A673 (cell line): ENCODE data around the gene ABLIM3. TPM values are rescaled to one million over a fixed set of nuclear protein-coding genes. Genes with fewer than 3 reads are reported as not detected.

Source experiments
- BruUV-seq: library from RNA; stranded (reverse); fragments of 400-500 nt; replicated peaks from 2 replicates; lab custom pipeline; 2021; lab: Mats Ljungman, UMichigan
- CTCF ChIA-PET: fragments of 300-600 bp; sonication (Branson Sonifier 250); formaldehyde crosslinking; loops from one replicate; lab custom pipeline; 2022; ENCODE audit warnings: antibody characterized with exemption; lab: Charles Lee
- POLR2A ChIA-PET: fragments of 300-600 bp; sonication (Branson Sonifier 250); formaldehyde crosslinking; loops from one replicate; lab custom pipeline; 2022; ENCODE audit warnings: antibody characterized with exemption; ENCODE audit not compliant: low non-redundant PET; lab: Charles Lee
- DNase-seq: peaks from one replicate; pipeline ENCODE4 v3.0.0-alpha.2; 2015; ENCODE audit warnings: low spot score
- H3K27ac ChIP-seq: fragments of 200-600 bp; sonication (generic); 2 replicates; pipeline ENCODE4 v1.5.1; 2016; ENCODE audit warnings: mixed run types, low read depth, mild to moderate bottlenecking, mixed read lengths, antibody characterized with exemption, low read length; ENCODE audit not compliant: poor library complexity, severe bottlenecking
- H3K27me3 ChIP-seq: fragments of 200-600 bp; sonication (generic); replicated peaks from 2 replicates; pipeline ENCODE4 v1.6.1; 2017; ENCODE audit warnings: mixed run types, low read depth, mild to moderate bottlenecking, mixed read lengths, antibody characterized with exemption, low read length; ENCODE audit not compliant: insufficient read depth, poor library complexity
- H3K36me3 ChIP-seq: fragments of 200-600 bp; sonication (generic); 2 replicates; pipeline ENCODE4 v1.6.1; 2016; ENCODE audit warnings: mixed run types, mild to moderate bottlenecking, mixed read lengths, antibody characterized with exemption, low read length; ENCODE audit not compliant: insufficient read depth, poor library complexity, severe bottlenecking
- H3K4me1 ChIP-seq: fragments of 200-600 bp; sonication (generic); 2 replicates; pipeline ENCODE4 v1.6.1; 2017; ENCODE audit warnings: mixed run types, mild to moderate bottlenecking, mixed read lengths, antibody characterized with exemption, low read length; ENCODE audit not compliant: insufficient read depth, poor library complexity, severe bottlenecking
- H3K4me3 ChIP-seq: fragments of 200-600 bp; sonication (generic); 2 replicates; pipeline ENCODE4 v1.5.1; 2016; ENCODE audit warnings: low read depth, mixed run types, mild to moderate bottlenecking, mixed read lengths, low read length; ENCODE audit not compliant: poor library complexity, severe bottlenecking
- H3K9me3 ChIP-seq: fragments of 200-600 bp; sonication (generic); 2 replicates; pipeline ENCODE4 v1.6.1; 2016; ENCODE audit warnings: mixed run types, low read depth, mild to moderate bottlenecking, mixed read lengths, antibody characterized with exemption, low read length; ENCODE audit not compliant: poor library complexity, severe bottlenecking
- EZH2 ChIP-seq: fragments of 200-600 bp; sonication (generic); IDR thresholded peaks from 2 replicates; pipeline ENCODE4 v1.6.1; 2017; ENCODE audit warnings: borderline replicate concordance, low read depth, mild to moderate bottlenecking, mixed read lengths, antibody characterized with exemption, low read length; ENCODE audit not compliant: poor library complexity, severe bottlenecking
- intact Hi-C: fragments of 100-400 bp; cut with micrococcal nuclease; formaldehyde crosslinking; loops from one replicate; pipeline ENCODE4 v1.10.0; 2022; ENCODE audit not compliant: unreplicated experiment
- total RNA-seq: library from RNA; stranded (reverse); gene quantifications from 2 replicates; pipeline ENCODE4 v1.2.3, GENCODE V29; 2021
- TF ChIP-seq, protein P1 (sequence below): fragments of 300-800, 200-600 bp; sonication (generic); conservative IDR thresholded peaks from 2 replicates; pipeline ENCODE4 v1.5.1; 2017; ENCODE audit warnings: low read depth, mild to moderate bottlenecking, antibody characterized with exemption, low read length, moderate library complexity, mixed read lengths

Gene ABLIM3
- total RNA-seq, 1 experiment from 2014 or later, result not detected

DNA sequence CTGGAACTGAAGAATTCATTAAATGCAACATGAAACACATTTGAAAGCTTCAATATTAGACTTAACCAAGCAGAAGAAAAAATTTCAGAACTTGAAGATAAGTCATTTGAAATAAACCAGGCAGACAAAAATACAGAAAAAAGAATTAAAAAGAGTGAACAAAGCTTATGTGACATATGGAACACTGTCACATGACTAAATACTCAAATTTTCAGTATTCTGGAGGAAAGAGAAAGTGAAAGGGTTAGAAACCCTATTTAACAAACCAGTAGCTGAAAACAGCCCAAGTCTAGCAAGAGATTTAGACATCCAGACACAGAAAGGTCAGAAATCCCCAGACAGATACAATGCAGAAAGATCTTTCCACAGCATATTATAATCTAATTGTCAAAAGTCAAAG is 41.4 kb upstream of the ABLIM3 start:
- H3K4me1 ChIP-seq, result no peaks in the 10 kb centered on the region
- no peak overlapping the region for H3K27ac ChIP-seq
- no TSS peak for BruUV-seq
- TF ChIP-seq, protein P1, sequence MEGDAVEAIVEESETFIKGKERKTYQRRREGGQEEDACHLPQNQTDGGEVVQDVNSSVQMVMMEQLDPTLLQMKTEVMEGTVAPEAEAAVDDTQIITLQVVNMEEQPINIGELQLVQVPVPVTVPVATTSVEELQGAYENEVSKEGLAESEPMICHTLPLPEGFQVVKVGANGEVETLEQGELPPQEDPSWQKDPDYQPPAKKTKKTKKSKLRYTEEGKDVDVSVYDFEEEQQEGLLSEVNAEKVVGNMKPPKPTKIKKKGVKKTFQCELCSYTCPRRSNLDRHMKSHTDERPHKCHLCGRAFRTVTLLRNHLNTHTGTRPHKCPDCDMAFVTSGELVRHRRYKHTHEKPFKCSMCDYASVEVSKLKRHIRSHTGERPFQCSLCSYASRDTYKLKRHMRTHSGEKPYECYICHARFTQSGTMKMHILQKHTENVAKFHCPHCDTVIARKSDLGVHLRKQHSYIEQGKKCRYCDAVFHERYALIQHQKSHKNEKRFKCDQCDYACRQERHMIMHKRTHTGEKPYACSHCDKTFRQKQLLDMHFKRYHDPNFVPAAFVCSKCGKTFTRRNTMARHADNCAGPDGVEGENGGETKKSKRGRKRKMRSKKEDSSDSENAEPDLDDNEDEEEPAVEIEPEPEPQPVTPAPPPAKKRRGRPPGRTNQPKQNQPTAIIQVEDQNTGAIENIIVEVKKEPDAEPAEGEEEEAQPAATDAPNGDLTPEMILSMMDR, result no peak
- no peak for TF ChIP-seq EZH2
- DNase-seq, result no peak
- no peak overlapping the region for H3K4me3 ChIP-seq
- peaks cover 9% of the 10 kb centered on the region for H3K9me3 ChIP-seq
- ChIA-PET CTCF (no interaction called here), POLR2A (no interaction called here)
- intact Hi-C loops, result no loop called here
- H3K36me3 ChIP-seq, result no peaks in the 10 kb centered on the region
- H3K27me3 ChIP-seq, result peaks cover 5% of the 10 kb centered on the region

DNA sequence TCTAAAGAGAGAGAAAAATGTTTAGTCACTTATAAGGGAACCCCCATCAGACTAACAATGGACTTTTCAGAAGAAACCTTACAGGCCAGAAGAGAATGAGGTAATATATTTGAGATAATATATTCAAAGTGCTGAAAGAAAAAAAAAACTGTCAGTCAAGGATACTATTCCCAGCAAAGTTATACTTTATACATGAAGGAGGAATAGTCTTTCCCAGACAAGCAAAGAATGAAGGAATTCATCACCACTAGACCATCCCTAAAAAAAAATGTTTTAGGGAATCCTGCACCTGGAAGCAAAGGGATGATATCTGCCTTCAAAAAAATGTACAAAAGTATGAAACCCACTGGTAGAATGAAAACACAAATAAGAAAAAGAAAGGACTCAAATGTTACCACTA is 41.0 kb upstream of the ABLIM3 start:
- no peaks in the 10 kb centered on the region for H3K36me3 ChIP-seq
- CTCF ChIA-PET, result no interaction called here
- TF ChIP-seq EZH2, result no peak
- TF ChIP-seq, protein P1, result no peak
- peaks cover 9% of the 10 kb centered on the region for H3K9me3 ChIP-seq
- POLR2A ChIA-PET, result no interaction called here
- BruUV-seq, result no TSS peak
- H3K4me3 ChIP-seq, result no peak overlapping the region
- no peak overlapping the region for H3K27ac ChIP-seq
- no peaks in the 10 kb centered on the region for H3K4me1 ChIP-seq
- DNase-seq, result no peak
- H3K27me3 ChIP-seq, result peaks cover 5% of the 10 kb centered on the region
- intact Hi-C loops, result no loop called here

DNA sequence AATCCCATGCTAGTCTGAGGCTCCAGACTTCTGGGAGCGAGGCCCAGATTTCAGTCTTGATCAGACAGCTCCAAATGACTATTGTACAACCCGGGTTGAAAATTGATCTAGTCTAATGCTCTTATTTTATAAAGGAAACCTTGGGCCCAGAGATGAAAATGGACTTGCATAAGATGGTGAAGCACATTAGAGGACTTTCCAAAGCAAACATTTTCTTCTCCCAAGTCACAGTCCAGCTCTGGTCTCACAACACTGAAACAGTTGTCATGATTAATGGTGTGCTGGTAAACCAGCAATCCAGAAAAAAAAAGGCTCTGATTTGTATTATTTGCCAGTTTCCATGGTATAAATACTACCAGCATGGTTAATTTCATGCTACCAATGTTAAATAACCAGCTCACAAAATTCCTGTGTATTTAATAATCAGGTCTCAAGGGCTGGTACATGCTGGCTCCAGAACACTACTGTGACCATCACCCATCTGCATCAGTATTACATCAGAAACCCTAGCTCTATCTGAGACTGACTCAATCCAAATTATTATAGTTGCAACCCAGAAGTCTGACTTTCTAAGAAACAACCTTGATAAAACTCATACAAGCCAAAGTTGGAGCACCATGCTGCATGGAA is 32.5 kb upstream of the ABLIM3 start:
- ChIA-PET POLR2A (no interaction called here), CTCF (no interaction called here)
- no peak for DNase-seq
- Histone ChIP-seq H3K36me3 (no peaks in the 10 kb centered on the region), H3K27ac (no peak overlapping the region), H3K4me1 (no peaks in the 10 kb centered on the region), H3K4me3 (no peak overlapping the region), H3K27me3 (no peaks in the 10 kb centered on the region), H3K9me3 (no peaks in the 10 kb centered on the region)
- TF ChIP-seq, protein P1, result no peak
- no peak for TF ChIP-seq EZH2
- intact Hi-C loops, result no loop called here
- BruUV-seq, result no TSS peak
